ENCODE data around the gene UBN2.
A peak's percentile ranks its signal among the peaks of the same experiment; 100 is the strongest.

The UBN2 gene

GRCh38 chr7:139341058-139341775 lies 110.2 kb downstream of the UBN2 start, which contains the start of gene FMC1 (continued):
- TF ChIP-seq PRDM2 (tag by site-specific recombination; IDR thresholded peaks at IDR 0.05; ENCODE audit: borderline replicate concordance) = peak; percentile 74; the same call in 1 of the 2 replicates
- TF ChIP-seq ZNF16 (tag by site-specific recombination; IDR thresholded peaks at IDR 0.05; ENCODE audit: low read depth) = no peak
- TF ChIP-seq HOXC10 (CRISPR knock-in tag; IDR thresholded peaks at IDR 0.05) = no peak
- TF ChIP-seq ZSCAN5A (tag by site-specific recombination; IDR thresholded peaks at IDR 0.05) = peak; percentile 83; the same call in 1 of the 2 replicates
- 0 out of 2 replicates have a peak, but pooled peaks have one; percentile 24 for TF ChIP-seq TCF7L2 (IDR thresholded peaks at IDR 0.05; ENCODE audit: borderline replicate concordance, low read depth, low read length)
- no peak for TF ChIP-seq ZNF19 (tag by site-specific recombination; IDR thresholded peaks at IDR 0.05; ENCODE audit: low read depth)
- TF ChIP-seq INSM2 (tag by site-specific recombination; IDR thresholded peaks at IDR 0.05) = 0 out of 2 replicates have a peak, but pooled peaks have one; percentile 51
- no peak for TF ChIP-seq ZNF18 (tag by site-specific recombination; IDR thresholded peaks at IDR 0.05)
- no peak for TF ChIP-seq ZNF529 (tag by site-specific recombination; IDR thresholded peaks at IDR 0.05; ENCODE audit: insufficient replicate concordance)
- TF ChIP-seq ZBTB8A (tag by site-specific recombination; IDR thresholded peaks at IDR 0.05) = peak; percentile 55
- no peak for TF ChIP-seq ZNF747 (tag by site-specific recombination; IDR thresholded peaks at IDR 0.05)
- no peak for TF ChIP-seq ZNF433 (tag by site-specific recombination; IDR thresholded peaks at IDR 0.05; ENCODE audit: low read depth)
- no peak for TF ChIP-seq ZNF26 (tag by site-specific recombination; IDR thresholded peaks at IDR 0.05)
- TF ChIP-seq ZNF174 (tag by site-specific recombination; IDR thresholded peaks at IDR 0.05) = no peak
- TF ChIP-seq ZNF792 (tag by site-specific recombination; IDR thresholded peaks at IDR 0.05) = peak; percentile 69; the same call in 1 of the 2 replicates
- no peak for TF ChIP-seq SCRT2 (tag by site-specific recombination; IDR thresholded peaks at IDR 0.05)
- no peak for TF ChIP-seq ZBTB49 (tag by site-specific recombination; IDR thresholded peaks at IDR 0.05; ENCODE audit: low read depth)
- TF ChIP-seq ZNF664 (tag by site-specific recombination; IDR thresholded peaks at IDR 0.05) = no peak
- no peak for TF ChIP-seq ZNF558 (tag by site-specific recombination; IDR thresholded peaks at IDR 0.05)
- TF ChIP-seq MYNN (tag by site-specific recombination; IDR thresholded peaks at IDR 0.05; ENCODE audit: borderline replicate concordance) = no peak
- TF ChIP-seq ZNF510 (tag by site-specific recombination; IDR thresholded peaks at IDR 0.05; ENCODE audit: insufficient replicate concordance) = no peak
- TF ChIP-seq ZSCAN18 (tag by site-specific recombination; IDR thresholded peaks at IDR 0.05) = no peak
